HUES6 (cell line): ENCODE results near the gene OLIG1.

Experiments
- H3K27ac ChIP-seq: 2 replicates; pipeline ENCODE4 v1.7.0; 2013; ENCODE audit warnings: low read depth, mild to moderate bottlenecking, low read length, inconsistent platforms
- H3K27me3 ChIP-seq: 2 replicates; pipeline ENCODE4 v1.6.1; 2013; ENCODE audit warnings: low read length; ENCODE audit not compliant: control insufficient read depth, insufficient read depth
- H3K36me3 ChIP-seq: 2 replicates; pipeline ENCODE4 v1.6.1; 2013; ENCODE audit warnings: low read length; ENCODE audit not compliant: control insufficient read depth, insufficient read depth
- H3K4me1 ChIP-seq: 2 replicates; pipeline ENCODE4 v1.6.1; 2013; ENCODE audit warnings: low read length; ENCODE audit not compliant: control insufficient read depth, insufficient read depth
- H3K4me3 ChIP-seq: 2 replicates; pipeline ENCODE4 v1.5.1; 2013; ENCODE audit warnings: low read depth, low read length
- H3K9ac ChIP-seq: one replicate; pipeline ENCODE4 v1.6.1; 2013; ENCODE audit warnings: mild to moderate bottlenecking, low read length
- H3K9me3 ChIP-seq: 2 replicates; pipeline ENCODE4 v1.6.1; 2013; ENCODE audit warnings: low read depth, low read length; ENCODE audit not compliant: control insufficient read depth, insufficient read depth

The OLIG1 gene

GRCh38 chr21:33042812-33043211 is 27.1 kb upstream of the OLIG1 start:
- Histone ChIP-seq H3K9me3 (no peaks in the 10 kb centered on the region), H3K4me3 (no peak overlapping the region), H3K4me1 (no peaks in the 10 kb centered on the region; the same call in 1 of the 2 replicates), H3K27me3 (peaks cover 68% of the 10 kb centered on the region), H3K9ac (no peak overlapping the region), H3K27ac (no peak overlapping the region), H3K36me3 (no peaks in the 10 kb centered on the region)

- Histone ChIP-seq H3K27ac (no peak overlapping the region), H3K27me3 (peaks cover 73% of the 10 kb centered on the region), H3K9me3 (no peaks in the 10 kb centered on the region), H3K4me3 (no peak overlapping the region), H3K9ac (no peak overlapping the region), H3K4me1 (no peaks in the 10 kb centered on the region; the same call in 1 of the 2 replicates), H3K36me3 (no peaks in the 10 kb centered on the region)
Measured at GRCh38 chr21:33046455-33046854, 23.5 kb upstream of the OLIG1 start.

DNA sequence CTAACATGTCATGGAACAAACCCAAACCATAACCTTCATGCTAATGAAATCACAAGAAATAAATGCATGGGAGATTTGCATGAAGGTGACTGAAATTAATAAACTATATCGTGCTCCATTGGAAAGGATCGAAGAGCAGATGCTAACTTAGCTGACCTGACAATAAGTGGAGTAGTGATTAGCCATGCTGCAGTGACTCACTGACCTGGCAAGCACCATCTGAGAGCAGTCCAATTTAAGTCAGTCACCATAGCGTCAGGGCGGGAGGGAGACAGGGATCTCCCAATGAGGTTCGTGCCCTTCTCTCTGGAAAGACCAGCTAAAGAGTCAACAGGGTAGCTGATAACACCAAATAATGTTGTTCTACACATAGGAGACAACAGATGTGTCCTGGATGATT is 22.7 kb upstream of the OLIG1 start:
- Histone ChIP-seq H3K27me3 (peaks cover 66% of the 10 kb centered on the region), H3K4me1 (no peaks in the 10 kb centered on the region; the same call in 1 of the 2 replicates), H3K36me3 (no peaks in the 10 kb centered on the region), H3K9me3 (no peaks in the 10 kb centered on the region), H3K9ac (no peak overlapping the region), H3K27ac (no peak overlapping the region), H3K4me3 (no peak overlapping the region)

DNA sequence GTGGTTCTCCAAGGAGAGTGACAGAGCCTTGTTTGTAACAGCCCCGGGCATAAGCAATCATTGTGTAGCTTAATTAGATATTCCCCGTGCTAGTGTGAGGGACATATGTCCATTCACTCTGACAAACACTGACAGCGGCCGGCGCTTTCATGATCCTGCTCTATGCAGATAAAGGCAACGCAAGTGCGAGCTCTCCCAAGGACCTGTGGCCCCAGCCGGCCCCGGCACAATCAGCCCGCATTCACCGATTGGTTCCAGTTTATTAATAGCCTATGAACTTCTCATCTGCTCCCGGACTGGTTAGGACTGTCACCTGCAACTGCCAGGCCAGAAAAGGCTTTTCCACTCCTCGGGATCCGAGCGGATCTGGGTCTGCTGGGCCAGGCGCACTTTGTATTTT is 18.0 kb upstream of the OLIG1 start:
- Histone ChIP-seq H3K27me3 (peaks cover 30% of the 10 kb centered on the region), H3K4me3 (no peak overlapping the region), H3K4me1 (no peaks in the 10 kb centered on the region), H3K36me3 (no peaks in the 10 kb centered on the region), H3K9me3 (no peaks in the 10 kb centered on the region), H3K27ac (no peak overlapping the region), H3K9ac (no peak overlapping the region)

- Histone ChIP-seq H3K27ac (no peak overlapping the region), H3K36me3 (no peaks in the 10 kb centered on the region), H3K4me3 (no peak overlapping the region), H3K9ac (no peak overlapping the region), H3K27me3 (peaks cover 23% of the 10 kb centered on the region), H3K9me3 (no peaks in the 10 kb centered on the region), H3K4me1 (no peaks in the 10 kb centered on the region)
Measured at GRCh38 chr21:33053951-33054350, 16.0 kb upstream of the OLIG1 start.

- H3K4me3 ChIP-seq = no peak overlapping the region
- H3K36me3 ChIP-seq = no peaks in the 10 kb centered on the region
- no peaks in the 10 kb centered on the region for H3K4me1 ChIP-seq
- H3K9me3 ChIP-seq = no peaks in the 10 kb centered on the region
- H3K9ac ChIP-seq = no peak overlapping the region
- no peak overlapping the region for H3K27ac ChIP-seq
- H3K27me3 ChIP-seq = peaks cover 40% of the 10 kb centered on the region
Measured at GRCh38 chr21:33055991-33056390, 13.9 kb upstream of the OLIG1 start.

GRCh38 chr21:33057385-33057940 is 12.5 kb upstream of the OLIG1 start:
- Histone ChIP-seq H3K4me1 (no peaks in the 10 kb centered on the region), H3K4me3 (no peak overlapping the region), H3K9me3 (no peaks in the 10 kb centered on the region), H3K27me3 (peaks cover 52% of the 10 kb centered on the region), H3K36me3 (no peaks in the 10 kb centered on the region), H3K9ac (no peak overlapping the region), H3K27ac (no peak overlapping the region)

DNA sequence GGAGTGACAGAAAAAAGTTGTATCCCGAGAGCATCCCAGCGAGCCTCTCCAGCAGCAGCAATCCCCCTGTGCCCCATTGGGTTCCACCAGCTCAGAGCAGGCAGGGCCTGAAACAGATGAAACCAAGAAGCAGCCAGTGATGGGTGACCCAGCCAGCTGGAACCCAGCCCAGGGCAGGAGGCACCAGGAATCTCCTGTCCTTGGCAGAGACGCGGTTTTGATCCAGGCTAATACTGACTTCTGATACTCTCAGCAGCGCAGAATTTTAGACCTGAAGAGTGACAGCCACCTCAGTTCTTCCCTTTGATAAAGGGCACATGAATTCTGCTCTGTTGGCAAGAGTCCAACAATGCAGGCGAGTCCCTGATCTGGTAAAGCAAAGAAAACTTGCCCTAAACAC is 11.4 kb upstream of the OLIG1 start:
- Histone ChIP-seq H3K36me3 (no peaks in the 10 kb centered on the region), H3K4me3 (no peak overlapping the region), H3K27me3 (peaks cover 56% of the 10 kb centered on the region), H3K4me1 (no peaks in the 10 kb centered on the region), H3K27ac (no peak overlapping the region), H3K9me3 (no peaks in the 10 kb centered on the region), H3K9ac (no peak overlapping the region)

DNA sequence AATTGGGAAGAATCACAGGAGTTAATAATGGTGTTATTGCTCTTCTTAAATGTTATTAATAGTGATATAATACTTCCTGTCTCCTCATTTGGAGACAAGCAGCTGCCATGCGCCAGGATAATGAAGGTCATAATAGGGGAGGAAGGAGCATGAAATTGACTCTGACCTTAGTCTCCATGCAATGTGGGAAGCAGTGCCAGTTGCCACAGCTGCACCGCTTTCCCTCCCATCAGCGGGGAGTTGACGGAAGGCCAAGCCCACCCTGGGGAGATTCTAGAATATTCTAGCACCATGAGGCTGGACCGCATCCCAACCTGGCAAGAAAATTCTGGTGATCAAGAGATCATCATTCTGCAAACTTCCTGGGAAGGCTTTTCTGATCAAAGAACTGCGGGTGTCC is 11.0 kb upstream of the OLIG1 start:
- Histone ChIP-seq H3K9me3 (no peaks in the 10 kb centered on the region), H3K4me3 (no peak overlapping the region), H3K36me3 (no peaks in the 10 kb centered on the region), H3K9ac (no peak overlapping the region), H3K27me3 (peaks cover 58% of the 10 kb centered on the region), H3K4me1 (no peaks in the 10 kb centered on the region), H3K27ac (no peak overlapping the region)

GRCh38 chr21:33059380-33059841 is 10.5 kb upstream of the OLIG1 start:
- Histone ChIP-seq H3K27me3 (peaks cover 62% of the 10 kb centered on the region), H3K4me3 (no peak overlapping the region), H3K4me1 (peaks cover 1% of the 10 kb centered on the region; the same call in 1 of the 2 replicates), H3K36me3 (no peaks in the 10 kb centered on the region), H3K27ac (no peak overlapping the region), H3K9ac (no peak overlapping the region), H3K9me3 (no peaks in the 10 kb centered on the region)

- Histone ChIP-seq H3K27me3 (peaks cover 80% of the 10 kb centered on the region), H3K27ac (no peak overlapping the region), H3K4me1 (peaks cover 6% of the 10 kb centered on the region; the same call in 1 of the 2 replicates), H3K9me3 (no peaks in the 10 kb centered on the region), H3K36me3 (no peaks in the 10 kb centered on the region), H3K9ac (no peak overlapping the region), H3K4me3 (no peak overlapping the region)
Measured at GRCh38 chr21:33061233-33061632, 8.7 kb upstream of the OLIG1 start.
